Loucy (cell line): ENCODE results near the gene FBXL19.

Source experiments
- CTCF ChIP-seq: fragments of 200-600 bp; sonication (generic); conservative IDR thresholded peaks from 2 replicates; pipeline ENCODE4 v1.5.1; 2014; ENCODE audit warnings: mild to moderate bottlenecking, antibody characterized with exemption, low read length
- EZH2phosphoT487 ChIP-seq: fragments of 200-600 bp; IDR thresholded peaks from 2 replicates; pipeline ENCODE4 v1.6.1; 2018; ENCODE audit warnings: antibody characterized with exemption, mild to moderate bottlenecking, moderate library complexity, borderline replicate concordance

- TF ChIP-seq CTCF, result peak; percentile 44
- TF ChIP-seq EZH2phosphoT487, result no peak
Observed at GRCh38 chr16:30956601-30957455, 33.5 kb downstream of the FBXL19 start.
